GM21737 (cell line): ENCODE data around the gene DNMBP.
"Not testable (repeated sequence)": the region's sequence is repeated elsewhere in the genome, so short reads cannot be mapped to it uniquely, and the experiment has no call there.

Source experiments
- ATAC-seq: cut with Tn5 transposase; IDR thresholded peaks from one replicate; pipeline ENCODE4 v1.9.1; 2021; ENCODE audit warnings: mild to moderate bottlenecking, moderate library complexity; ENCODE audit not compliant: unreplicated experiment

DNMBP gene

DNA sequence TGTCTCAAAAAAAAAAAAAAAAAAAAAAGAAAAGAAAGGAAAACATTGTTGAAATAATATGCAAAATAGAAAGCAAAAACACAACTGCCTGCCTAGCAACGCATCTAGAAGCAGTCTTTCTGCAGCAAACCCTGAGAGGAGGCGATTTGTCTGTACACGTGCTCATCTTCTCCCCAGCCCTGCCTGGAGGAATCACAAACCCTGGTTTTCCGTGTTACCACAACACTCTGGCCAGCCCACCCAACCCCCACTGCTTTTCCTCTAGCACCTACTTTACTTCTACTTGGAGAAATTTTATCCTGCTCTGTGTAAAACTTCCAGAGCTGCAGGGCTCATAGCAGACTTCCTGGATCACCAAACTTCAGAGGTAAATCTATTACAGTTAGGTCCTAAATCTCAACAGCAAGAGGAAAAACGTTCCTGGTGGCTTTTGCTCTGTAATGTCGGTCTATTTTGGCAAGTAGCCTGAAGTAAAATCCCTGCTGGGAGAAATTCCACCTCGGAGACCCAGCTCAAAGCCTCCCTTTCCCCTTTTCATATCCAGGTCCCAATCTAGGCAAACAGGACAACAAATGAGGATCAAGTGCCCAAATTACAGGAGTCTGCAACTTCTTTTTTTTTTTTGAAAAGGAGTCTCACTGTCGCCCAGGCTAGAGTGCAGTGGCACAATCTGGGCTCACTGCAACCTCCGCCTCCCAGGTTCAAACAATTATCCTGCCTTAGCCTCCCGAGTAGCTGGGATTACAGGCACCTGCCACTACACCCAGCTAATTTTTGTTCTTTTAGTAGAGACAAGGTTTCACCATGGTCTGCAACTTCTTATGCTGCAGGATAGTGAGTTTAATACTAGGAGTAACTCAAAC lies 91.6 kb downstream of the DNMBP start:
- ATAC-seq = no peak

DNA sequence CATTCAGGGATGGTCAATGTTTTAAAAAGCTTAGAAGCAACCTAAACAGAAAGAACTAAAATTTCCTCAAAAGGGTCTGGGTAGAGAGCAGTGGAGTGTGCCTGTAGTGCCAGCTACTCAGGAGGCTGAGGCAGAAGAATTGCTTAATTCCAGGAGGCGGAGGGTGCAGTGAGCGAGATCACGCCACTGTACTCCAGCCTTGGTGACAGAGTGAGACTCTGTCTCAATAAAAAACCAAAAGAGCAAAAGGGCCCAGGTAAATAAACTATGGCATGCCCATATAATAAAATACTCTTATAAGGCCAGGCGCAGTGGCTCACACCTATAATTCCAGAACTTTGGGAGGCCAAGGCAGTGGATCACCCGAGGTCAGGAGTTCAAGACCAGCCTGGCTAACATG lies 93.0 kb downstream of the DNMBP start:
- no peak for ATAC-seq

DNA sequence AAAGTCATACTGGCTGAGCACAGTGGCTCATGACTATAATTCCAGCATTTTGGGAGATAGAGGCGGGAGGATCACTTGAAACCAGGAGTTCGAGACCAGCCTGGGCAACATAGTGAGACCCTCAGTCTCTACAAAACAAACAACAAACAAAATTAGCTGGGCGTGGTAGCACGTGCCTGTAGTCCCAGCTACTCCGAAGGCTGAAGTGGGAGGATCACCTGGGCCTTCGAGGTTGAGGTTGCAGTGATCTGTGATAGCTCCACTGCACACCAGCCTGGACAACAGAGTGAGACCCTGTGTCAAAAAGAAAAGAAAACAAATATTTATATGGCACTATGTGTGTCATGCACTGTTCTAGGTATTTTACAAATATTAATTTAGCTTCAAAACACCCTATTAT lies 94.3 kb downstream of the DNMBP start:
- ATAC-seq = no peak

- no peak for ATAC-seq
Measured at GRCh38 chr10:99914236-99914635, 95.5 kb downstream of the DNMBP start.

GRCh38 chr10:99913831-99914235 lies 95.9 kb downstream of the DNMBP start:
- ATAC-seq = no peak

DNA sequence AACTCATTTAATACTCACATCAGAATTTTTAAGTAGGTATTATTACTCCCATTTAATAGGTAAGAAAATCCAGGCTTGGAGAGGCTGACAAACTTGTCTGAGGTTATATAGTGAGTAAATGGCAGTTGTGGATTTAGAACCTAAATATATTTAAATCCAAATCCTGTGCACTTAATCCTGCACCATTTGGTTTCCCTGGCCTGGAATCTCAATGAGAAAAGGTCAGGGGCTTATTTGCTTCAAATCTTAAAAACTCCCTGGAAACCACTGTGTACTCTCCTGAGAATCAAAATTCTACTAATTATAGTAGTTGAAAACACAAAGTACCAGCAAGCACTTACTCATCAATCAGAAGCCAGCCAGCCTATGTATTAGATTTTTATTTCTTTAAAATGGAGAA lies 97.7 kb downstream of the DNMBP start:
- ATAC-seq = no peak

- no peak for ATAC-seq
Measured at GRCh38 chr10:99908512-99908911, 101.2 kb downstream of the DNMBP start.

DNA sequence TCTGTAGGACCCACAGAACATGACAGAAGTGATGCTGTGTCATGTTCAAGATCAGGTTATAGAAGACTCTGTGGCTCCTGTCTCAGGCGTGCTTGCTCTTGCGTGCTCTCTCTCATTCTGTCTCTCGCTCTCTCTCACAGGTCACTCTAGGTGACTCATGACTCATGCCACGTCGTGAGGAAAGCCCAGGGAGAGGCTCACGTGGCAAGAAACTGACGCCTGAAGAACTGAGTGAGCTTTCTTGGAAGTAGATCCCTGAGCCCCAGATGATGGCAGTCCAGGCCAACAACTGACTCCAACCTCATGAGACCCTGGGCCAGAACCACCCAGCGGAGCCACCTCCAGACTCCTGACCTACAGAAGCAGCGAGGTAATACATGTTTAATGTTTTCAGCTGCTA lies 103.3 kb downstream of the DNMBP start:
- no peak for ATAC-seq

DNA sequence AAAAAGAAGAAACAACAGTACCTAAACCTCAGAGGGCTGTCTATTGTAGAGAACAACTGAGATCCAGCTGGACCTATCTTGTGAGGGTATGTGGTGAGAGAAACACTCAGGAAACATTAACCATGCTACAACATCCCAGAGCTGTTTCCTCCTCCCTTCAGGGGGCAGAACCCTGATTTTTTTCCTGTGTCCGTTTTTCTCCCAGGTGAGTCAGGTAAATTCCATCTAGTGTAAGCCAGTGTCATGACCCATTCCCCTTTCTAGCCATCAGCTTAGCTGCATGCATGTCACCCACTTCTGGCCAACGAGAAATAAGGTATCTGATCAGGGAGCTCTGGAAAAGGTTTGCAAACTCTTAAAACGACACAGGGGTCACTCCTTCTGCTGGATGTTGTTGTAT lies 103.8 kb downstream of the DNMBP start:
- no peak for ATAC-seq

- ATAC-seq = no peak
Measured at GRCh38 chr10:99895867-99896266, 113.9 kb downstream of the DNMBP start.

DNA sequence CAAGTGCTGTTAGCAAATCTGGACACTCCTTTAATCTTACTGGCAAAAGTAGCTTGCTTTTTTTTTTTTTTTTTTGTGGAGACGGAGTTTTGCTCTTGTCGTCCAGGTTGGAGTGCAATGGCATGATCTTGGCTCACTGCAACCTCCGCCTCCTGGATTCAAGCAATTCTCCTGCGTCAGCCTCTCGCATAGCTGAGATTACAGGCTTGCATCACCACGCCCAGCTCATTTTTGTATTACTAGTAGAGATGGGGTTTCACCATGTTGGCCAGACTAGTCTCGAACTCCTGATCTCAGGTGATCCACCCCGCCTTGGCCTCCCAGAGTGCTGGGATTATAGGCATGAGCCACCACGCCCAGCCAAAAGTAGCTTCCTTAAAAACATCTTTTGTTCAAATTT lies 114.7 kb downstream of the DNMBP start:
- ATAC-seq = not testable (repeated sequence)

DNA sequence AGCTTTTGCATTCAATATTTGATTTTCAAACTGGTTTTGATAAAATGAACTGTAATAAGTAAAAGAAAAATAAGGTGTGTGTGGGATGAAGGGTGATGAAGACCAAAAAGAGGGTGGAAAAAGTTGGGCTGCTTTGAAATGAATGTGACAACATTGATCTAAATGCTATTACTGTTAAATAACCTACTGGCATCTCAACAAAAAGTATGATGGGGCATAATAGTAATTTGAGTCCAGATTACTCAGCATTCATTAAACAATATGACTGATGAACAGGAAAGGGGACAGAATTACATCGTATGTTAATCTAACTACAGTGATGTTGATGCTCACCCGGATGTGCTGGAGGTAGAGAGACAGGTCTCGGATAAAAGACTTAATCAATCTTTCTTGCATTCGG lies 115.1 kb downstream of the DNMBP start:
- no peak for ATAC-seq

DNA sequence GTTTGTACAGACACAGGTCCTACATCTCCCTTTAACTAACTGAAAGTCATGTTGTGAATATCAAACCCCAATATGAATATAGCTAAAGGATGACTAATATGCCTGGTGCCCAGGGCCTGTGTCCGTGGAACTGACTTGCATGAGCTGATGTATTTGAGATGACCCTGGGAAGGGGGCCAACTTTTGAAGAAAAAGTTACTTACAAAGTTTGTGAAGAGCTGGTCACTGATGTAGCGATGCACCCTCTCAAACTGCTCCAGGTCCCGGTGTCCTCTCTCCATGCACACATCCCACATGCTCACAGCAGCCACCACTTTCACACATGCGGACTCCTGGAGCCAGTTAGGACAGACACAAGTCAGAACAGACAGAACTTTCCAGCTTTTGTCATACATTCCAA lies 121.1 kb downstream of the DNMBP start:
- ATAC-seq = no peak

- no peak for ATAC-seq
Measured at GRCh38 chr10:99883523-99883922, 126.2 kb downstream of the DNMBP start.

- no peak for ATAC-seq
Measured at GRCh38 chr10:99881371-99881770, 128.4 kb downstream of the DNMBP start.

DNA sequence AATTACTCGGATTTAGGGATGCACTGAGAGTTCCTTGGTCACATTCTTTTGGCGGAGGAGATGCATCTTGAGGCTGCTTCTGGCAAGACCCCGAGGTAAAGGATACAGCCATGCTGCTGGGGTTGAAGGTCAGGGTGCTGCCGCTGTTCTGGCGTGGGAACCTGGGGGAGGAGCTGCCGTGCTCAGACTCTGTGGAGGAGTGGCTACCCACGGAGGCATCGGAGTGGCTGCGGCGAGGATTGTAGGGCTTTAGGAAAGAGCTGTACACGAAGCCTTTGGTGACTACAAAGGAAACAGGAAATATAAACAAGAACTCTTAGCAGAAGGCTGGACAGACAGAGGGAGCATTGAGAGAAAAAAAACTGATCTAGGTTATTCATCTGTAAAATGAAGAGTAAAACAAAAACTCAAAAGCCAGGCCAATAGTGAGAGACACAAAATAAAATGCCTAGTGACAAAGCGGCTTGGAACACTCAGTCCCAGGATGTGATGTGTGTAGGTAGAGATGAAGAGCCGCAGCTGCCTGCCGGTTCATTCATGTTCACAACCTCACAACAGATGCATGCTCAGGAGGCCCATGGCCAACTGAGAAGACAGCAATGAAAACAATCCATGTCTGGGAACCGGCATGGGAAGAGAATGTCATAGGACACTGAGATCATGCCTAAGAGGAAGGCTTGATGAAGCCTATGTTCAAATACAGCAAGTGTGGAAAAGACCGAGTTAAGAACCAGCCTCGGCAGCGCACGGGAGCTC lies 129.5 kb downstream of the DNMBP start:
- ATAC-seq = no peak

DNA sequence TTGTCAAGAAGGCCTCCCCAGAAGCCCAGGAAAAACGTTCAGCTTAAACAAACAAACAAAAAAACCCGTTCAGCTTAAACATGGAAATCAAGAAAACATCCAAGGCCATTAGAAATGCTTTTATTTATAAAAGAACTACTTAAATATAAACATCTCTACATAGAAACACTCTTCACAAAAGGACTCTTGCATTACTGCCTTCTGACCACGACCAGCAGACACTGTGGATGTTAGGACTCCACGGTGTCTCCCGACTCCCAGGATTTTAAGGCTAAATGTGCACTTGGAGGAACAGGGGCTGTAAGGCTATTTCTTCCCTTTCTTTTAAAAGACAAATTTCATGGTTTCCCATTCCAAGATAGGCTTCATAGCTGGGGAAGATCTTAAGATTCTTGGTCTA lies 134.3 kb downstream of the DNMBP start:
- ATAC-seq = no peak

DNA sequence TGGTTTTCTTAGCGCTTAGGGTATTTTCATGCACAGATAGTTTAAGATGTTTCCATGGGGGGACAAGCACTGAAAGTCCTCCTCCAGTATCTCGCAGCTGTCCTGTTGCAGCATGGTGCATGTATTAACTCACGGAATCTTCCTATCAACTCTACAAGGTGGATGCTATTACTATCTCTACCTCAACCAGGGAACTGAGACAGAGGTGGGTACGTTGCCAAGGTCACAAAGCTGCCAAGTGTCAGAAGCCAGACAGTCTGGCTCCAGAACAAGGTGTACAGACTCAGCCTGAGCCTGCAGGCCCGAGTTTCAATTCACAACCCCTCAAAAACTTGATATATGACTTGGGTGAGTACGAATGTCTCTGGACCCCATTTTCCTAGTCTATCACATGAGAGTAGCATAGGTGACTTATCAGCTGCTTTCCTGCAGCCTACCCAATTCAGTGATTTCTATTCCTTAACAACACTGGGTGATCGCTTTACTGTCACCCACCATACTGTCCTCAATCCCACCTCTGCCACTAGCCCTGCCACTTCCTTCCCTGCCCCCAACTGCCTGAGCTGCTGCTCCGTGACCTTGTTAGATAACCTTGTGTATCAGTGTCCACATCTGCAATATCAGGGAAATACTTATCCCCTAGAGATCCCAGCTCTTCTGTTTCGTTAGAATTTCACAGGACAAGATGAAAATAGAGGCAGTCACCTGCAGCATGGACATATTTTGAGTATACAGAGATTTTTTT lies 135.2 kb downstream of the DNMBP start:
- ATAC-seq = no peak

- no peak for ATAC-seq
Measured at GRCh38 chr10:99873846-99874245, 135.9 kb downstream of the DNMBP start.

DNA sequence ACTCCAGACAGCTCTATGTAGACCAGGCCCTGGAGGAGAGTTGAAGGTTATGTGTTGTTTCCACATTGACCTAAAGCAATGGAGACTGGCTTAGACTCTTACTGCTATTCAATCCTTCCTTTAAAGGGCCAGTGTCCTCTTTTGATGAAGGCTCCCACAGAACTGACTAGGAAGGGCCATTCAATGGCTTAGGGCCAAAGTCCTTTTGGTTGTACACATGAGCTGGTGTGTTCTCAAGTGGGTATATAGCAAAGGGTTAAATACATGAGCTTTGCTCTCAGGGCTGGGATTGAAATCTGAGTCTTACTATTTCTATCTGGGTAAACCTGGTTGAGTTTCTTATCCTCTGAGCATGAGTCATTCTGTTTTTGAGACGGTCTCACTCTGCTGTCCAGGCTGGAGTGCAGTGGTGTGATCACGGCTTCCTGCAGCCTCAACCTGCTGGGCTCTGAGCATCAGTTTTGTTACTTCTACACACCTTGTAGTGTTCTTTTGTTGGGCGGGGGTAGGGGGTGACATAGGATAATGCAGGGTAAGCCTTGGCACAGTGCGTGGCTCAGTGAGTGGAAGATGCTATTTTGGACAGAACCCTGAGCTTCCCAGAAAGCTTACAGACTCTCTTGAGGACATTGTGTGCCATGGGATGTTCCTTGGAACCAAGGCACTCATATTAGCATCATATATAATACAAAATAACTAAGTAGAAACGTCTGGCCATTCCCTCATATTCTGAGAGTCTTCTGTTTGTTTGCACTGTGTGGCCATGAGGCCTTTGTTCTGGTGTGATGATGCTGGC lies 137.2 kb downstream of the DNMBP start:
- ATAC-seq = no peak
